AG10803 (cell line): ENCODE data around the gene HABP2.

ENCODE experiments used
- DNase-seq: peaks from one replicate; pipeline ENCODE4 v3.0.0; 2010; ENCODE audit warnings: low read depth
- H3K4me3 ChIP-seq: 2 replicates; pipeline ENCODE4 v1.5.1; 2011; ENCODE audit warnings: mild to moderate bottlenecking, low read length, control low read depth
- CTCF ChIP-seq: conservative IDR thresholded peaks from 2 replicates; pipeline ENCODE4 v1.5.1; 2011; ENCODE audit warnings: mild to moderate bottlenecking, low read length, control low read depth, inconsistent platforms

HABP2 gene

GRCh38 chr10:113516061-113516460, 36.8 kb upstream of the HABP2 start:
- no peak for DNase-seq
- no peak for TF ChIP-seq CTCF

GRCh38 chr10:113517165-113517900, 35.5 kb upstream of the HABP2 start:
- H3K4me3 ChIP-seq = no peak overlapping the region
- TF ChIP-seq CTCF = no peak
- DNase-seq = no peak

More at GRCh38 chr10:113516061-113516460, 36.8 kb upstream of the HABP2 start:
- H3K4me3 ChIP-seq = no peak overlapping the region

- no peak overlapping the region for H3K4me3 ChIP-seq
- no peak for DNase-seq
- TF ChIP-seq CTCF = no peak
These were observed 35.0 kb upstream of the HABP2 start for GRCh38 chr10:113517901-113518260.

- no peak for TF ChIP-seq CTCF
- no peak for DNase-seq
- no peak overlapping the region for H3K4me3 ChIP-seq
These were observed 34.4 kb upstream of the HABP2 start for GRCh38 chr10:113518415-113518814.

- no peak for TF ChIP-seq CTCF
- DNase-seq = peak; percentile 45
- H3K4me3 ChIP-seq = no peak overlapping the region
These were observed 33.8 kb upstream of the HABP2 start for GRCh38 chr10:113518816-113519591.

GRCh38 chr10:113519681-113520115, 33.2 kb upstream of the HABP2 start:
- DNase-seq = no peak
- TF ChIP-seq CTCF = no peak
- no peak overlapping the region for H3K4me3 ChIP-seq

- TF ChIP-seq CTCF = no peak
- H3K4me3 ChIP-seq = no peak overlapping the region
- no peak for DNase-seq
These were observed 32.6 kb upstream of the HABP2 start for GRCh38 chr10:113520261-113520660.
